Adrenal gland (tissue), 12 donors: ENCODE results near the gene DYNLT2B. TPM values are rescaled to one million over a fixed set of nuclear protein-coding genes. Genes with fewer than 3 reads are reported as not detected.
"Not testable (repeated sequence)": the region's sequence is repeated elsewhere in the genome, so short reads cannot be mapped to it uniquely, and the experiment has no call there.

Experiments
- DNase-seq, 7 donors: peaks; one replicate each; pipeline ENCODE4 v3.0.0-alpha.2; 2019 to 2020
- H3K27ac ChIP-seq, 5 donors: fragments of 200-600 bp; sonication (generic) in 4 of 5; 1 replicate in 3 of 5; 2 replicates in 2 of 5; pipeline versions ENCODE4 v1.5.1 to v1.8.0; 2016 to 2020; ENCODE audit warnings: mild to moderate bottlenecking in 1 of 5
- H3K27me3 ChIP-seq: fragments of 200-600 bp; 2 replicates; pipeline ENCODE4 v1.8.0; 2021
- H3K36me3 ChIP-seq, 2 donors: fragments of 200-600 bp; replicated peaks in 1 of 2; 1 replicate in 1 of 2; 2 replicates in 1 of 2; pipeline versions ENCODE4 v1.5.1 to v1.8.0; 2018 to 2022
- H3K4me1 ChIP-seq, 2 donors: fragments of 200-600 bp; replicated peaks in 1 of 2; 1 replicate in 1 of 2; 2 replicates in 1 of 2; pipeline versions ENCODE4 v1.5.1 to v1.8.0; 2018 to 2021
- H3K4me3 ChIP-seq, 4 donors: fragments of 200-600 bp; sonication (generic) in 3 of 4; one replicate each; pipeline ENCODE4 v1.5.1; 2016 to 2018
- H3K9me3 ChIP-seq, 3 donors: fragments of 200-600 bp; sonication (generic) in 1 of 3; replicated peaks in 1 of 3; 1 replicate in 2 of 3; 2 replicates in 1 of 3; pipeline versions ENCODE4 v1.5.1 to v1.8.0; 2016 to 2021
- POLR2A ChIP-seq, 2 donors: fragments of 450-650 bp; IDR thresholded peaks; one replicate each; pipeline ENCODE4 v1.6.1; 2017; ENCODE audit warnings: antibody characterized with exemption in 2 of 2, mild to moderate bottlenecking in 2 of 2, moderate library complexity in 1 of 2
- WGBS, 4 donors: extraction: QIAGEN DNeasy Blood & Tissue Kit in 2 of 4; methylation state at CpG; one replicate each; pipeline versions ENCODE4 v1.1.5 to v1.1.7; 2013 to 2017; 5-methylcytosine and 5-hydroxymethylcytosine counted together
- intact Hi-C, 2 donors: fragments of 100-400 bp; cut with DNase I; formaldehyde crosslinking; loops; one replicate each; pipeline versions ENCODE4 v1.14.1 to v1.15.0; 2022 to 2023
- polyA plus RNA-seq, 3 donors: library from polyadenylated mRNA; stranded (reverse); fragments of 200-250 nt in 2 of 3; fragments of 350-450 nt in 1 of 3; fragmentation: Illumina TruSeq in 1 of 3; extraction: RNeasy Lipid Tissue Mini Kit (QIAGEN cat#74804) in 1 of 3; gene quantifications; one replicate each; pipeline ENCODE4 v1.2.3, GENCODE V29; 2013 to 2014
- total RNA-seq, 9 donors: library from RNA; depleted of rRNA in 4 of 9; stranded (reverse); fragments of >200 nt in 4 of 9; fragments of 120-200 nt in 1 of 9; fragmentation: NEBNext Ultra II Directional in 1 of 9; extraction: Animal tissue kit (Norgen Biotek cat#: 25700) in 1 of 9; gene quantifications; one replicate each; pipeline versions ENCODE4 v1.1.0 to v1.2.4, GENCODE V29; 2013 to 2023
- TF ChIP-seq, protein P1 (sequence below), 6 experiments: fragments of 450-650 bp in 4 of 6; fragments of 200-600 bp in 2 of 6; sonication (generic) in 1 of 6; IDR thresholded peaks; 1 replicate in 5 of 6; 2 replicates in 1 of 6; pipeline versions ENCODE4 v1.5.1 to v1.8.0; 2016 to 2021; ENCODE audit warnings: antibody characterized with exemption in 6 of 6, mild to moderate bottlenecking in 2 of 6, moderate library complexity in 1 of 6
- donor health status: healthy with polysubstance abuse.
- donor health status: Bipolar disorder and iron deficiency.
- donor health status: DM: yes; HTN: yes; CAD: no.
- donor health status: DM: no; HTN: no; CAD: no.
- donor health status: DM: no; HTN: no; CAD: no.
- donor health status: DM: yes; HTN: yes; CAD: no.

Gene DYNLT2B
- total and polyA plus RNA-seq, 12 donors, result 3.4 to 34.5 (median 11.5) TPM

- Histone ChIP-seq H3K4me3 (no peak overlapping the region), H3K36me3 (no peaks in the 10 kb centered on the region), H3K27me3 (no peaks in the 10 kb centered on the region), H3K9me3 (no peaks in the 10 kb centered on the region), H3K4me1 (no peaks in the 10 kb centered on the region), H3K27ac (no peak overlapping the region)
- WGBS, 4 donors, result 74 to 90% (median 82%) methylated on average over 11 of the region's 11 CpGs
- TF ChIP-seq, protein P1, sequence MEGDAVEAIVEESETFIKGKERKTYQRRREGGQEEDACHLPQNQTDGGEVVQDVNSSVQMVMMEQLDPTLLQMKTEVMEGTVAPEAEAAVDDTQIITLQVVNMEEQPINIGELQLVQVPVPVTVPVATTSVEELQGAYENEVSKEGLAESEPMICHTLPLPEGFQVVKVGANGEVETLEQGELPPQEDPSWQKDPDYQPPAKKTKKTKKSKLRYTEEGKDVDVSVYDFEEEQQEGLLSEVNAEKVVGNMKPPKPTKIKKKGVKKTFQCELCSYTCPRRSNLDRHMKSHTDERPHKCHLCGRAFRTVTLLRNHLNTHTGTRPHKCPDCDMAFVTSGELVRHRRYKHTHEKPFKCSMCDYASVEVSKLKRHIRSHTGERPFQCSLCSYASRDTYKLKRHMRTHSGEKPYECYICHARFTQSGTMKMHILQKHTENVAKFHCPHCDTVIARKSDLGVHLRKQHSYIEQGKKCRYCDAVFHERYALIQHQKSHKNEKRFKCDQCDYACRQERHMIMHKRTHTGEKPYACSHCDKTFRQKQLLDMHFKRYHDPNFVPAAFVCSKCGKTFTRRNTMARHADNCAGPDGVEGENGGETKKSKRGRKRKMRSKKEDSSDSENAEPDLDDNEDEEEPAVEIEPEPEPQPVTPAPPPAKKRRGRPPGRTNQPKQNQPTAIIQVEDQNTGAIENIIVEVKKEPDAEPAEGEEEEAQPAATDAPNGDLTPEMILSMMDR (IDR thresholded peaks at IDR 0.05), result no peak
- TF ChIP-seq POLR2A (IDR thresholded peaks at IDR 0.05), result no peak
- intact Hi-C loops, result no loop called here
- peak in 1 of 7 donors; percentile 22 for DNase-seq
Observed at GRCh38 chr3:196321162-196321561, 3.1 kb upstream of the DYNLT2B start.

DNA sequence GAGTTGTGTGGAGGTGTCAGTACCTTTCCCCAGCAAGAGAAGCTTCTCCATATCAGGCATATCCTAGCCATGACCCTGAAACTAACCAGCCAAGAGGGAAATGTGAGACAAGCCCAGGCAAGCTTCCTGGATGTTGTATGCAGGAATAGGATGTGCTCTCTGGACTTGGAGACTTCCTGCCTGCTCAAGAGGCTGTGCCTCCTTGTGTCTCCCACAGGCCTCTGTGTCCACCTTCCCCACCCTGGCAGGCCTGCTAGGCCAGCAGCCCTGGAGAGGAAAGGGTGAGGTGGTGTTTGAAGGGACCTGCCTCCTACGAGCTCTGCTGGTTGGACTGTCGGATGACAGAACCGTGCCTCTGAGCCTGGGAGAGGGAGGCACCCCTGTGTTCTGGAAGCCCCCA lies 2.1 kb upstream of the DYNLT2B start:
- H3K9me3 ChIP-seq, result no peaks in the 10 kb centered on the region
- no peaks in the 10 kb centered on the region for H3K36me3 ChIP-seq
- no peak for TF ChIP-seq POLR2A (IDR thresholded peaks at IDR 0.05)
- WGBS, 4 donors, result 65 to 93% (median 87%) methylated on average over 3 of the region's 3 CpGs; no CpG with 5 or more reads in 1 of the 4 donors
- H3K4me3 ChIP-seq, result no peak overlapping the region
- H3K27ac ChIP-seq, result no peak overlapping the region
- intact Hi-C loops, result no loop called here
- DNase-seq, result no peak
- no peaks in the 10 kb centered on the region for H3K27me3 ChIP-seq
- no peaks in the 10 kb centered on the region for H3K4me1 ChIP-seq

DNA sequence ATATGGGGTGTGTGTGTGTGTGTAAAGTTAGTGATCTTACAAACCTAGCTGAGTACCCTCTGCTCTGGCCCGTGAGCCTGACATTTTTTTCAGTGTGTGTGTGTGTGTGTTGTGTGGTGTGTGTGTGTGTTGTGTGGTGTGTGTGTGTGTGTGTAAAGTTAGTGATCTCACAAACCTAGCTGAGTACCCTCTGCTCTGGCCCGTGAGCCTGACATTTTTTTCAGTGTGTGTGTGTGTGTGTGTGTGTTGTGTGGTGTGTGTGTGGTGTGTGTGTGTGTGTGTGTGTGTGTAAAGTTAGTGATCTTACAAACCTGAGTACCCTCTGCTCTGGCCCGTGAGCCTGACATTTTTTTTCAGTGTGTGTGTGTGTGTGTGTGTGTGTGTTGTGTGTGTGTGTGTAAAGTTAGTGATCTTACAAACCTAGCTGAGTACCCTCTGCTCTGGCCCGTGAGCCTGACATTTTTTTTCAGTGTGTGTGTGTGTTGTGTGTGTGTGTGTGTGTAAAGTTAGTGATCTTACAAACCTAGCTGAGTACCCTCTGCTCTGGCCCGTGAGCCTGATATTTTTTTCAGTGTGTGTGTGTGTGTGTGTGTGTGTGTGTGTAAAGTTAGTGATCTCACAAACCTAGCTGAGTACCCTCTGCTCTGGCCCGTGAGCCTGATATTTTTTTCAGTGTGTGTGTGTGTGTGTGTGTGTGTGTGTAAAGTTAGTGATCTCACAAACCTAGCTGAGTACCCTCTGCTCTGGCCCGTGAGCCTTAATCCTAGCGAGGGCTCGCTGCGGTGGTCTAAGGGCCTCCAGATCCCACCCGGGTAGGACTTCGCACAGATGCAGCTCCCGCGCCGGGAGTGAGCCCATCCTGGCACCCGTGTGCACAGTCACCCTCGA lies 997 bp downstream of the DYNLT2B start:
- DNase-seq, intact Hi-C loops, H3K27me3 ChIP-seq, H3K36me3 ChIP-seq, H3K9me3 ChIP-seq, H3K4me1 ChIP-seq: not testable (repeated sequence)
- Histone ChIP-seq H3K4me3 (peak overlapping the region; percentile 60 to 86 (median 80)), H3K27ac (peak overlapping the region in 4 of 5 donors; percentile 77 to 91 (median 89))
- WGBS, 4 donors, result 11 to 31% (median 16%) methylated on average over 5 to 16 of the region's 17 CpGs

GRCh38 chr3:196315821-196316220 lies 2.2 kb downstream of the DYNLT2B start:
- TF ChIP-seq, protein P1 (IDR thresholded peaks at IDR 0.05), result no peak
- TF ChIP-seq POLR2A (IDR thresholded peaks at IDR 0.05), result no peak
- Histone ChIP-seq H3K9me3 (no peaks in the 10 kb centered on the region), H3K4me3 (no peak overlapping the region), H3K27me3 (no peaks in the 10 kb centered on the region), H3K4me1 (no peaks in the 10 kb centered on the region), H3K27ac (no peak overlapping the region), H3K36me3 (no peaks in the 10 kb centered on the region)
- intact Hi-C loops, result no loop called here
- no peak for DNase-seq
- 95 to 100% (median 98%) methylated on average over 1 of the region's 1 CpG for WGBS, 4 donors

DNA sequence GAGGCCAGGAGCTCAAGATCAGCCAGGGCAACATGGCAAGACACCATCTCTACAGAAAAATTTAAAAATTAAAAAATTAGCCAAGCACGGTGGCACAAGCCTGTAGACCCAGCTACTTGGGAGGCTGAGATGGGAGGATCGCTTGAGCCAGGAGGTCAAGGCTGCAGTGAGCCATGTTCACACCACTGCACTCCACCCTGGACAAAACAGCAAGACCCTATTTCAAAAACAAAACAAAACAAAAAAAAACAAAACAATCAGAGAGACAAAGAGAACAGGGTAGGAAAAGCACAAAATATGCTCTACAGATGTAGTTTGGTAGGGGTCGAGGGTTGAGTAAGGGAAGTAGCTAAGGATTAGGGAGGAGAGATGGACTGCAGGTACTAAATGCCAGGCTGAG lies 3.4 kb downstream of the DYNLT2B start:
- Histone ChIP-seq H3K27ac (no peak overlapping the region), H3K4me1 (no peaks in the 10 kb centered on the region), H3K4me3 (no peak overlapping the region), H3K27me3 (no peaks in the 10 kb centered on the region), H3K9me3 (no peaks in the 10 kb centered on the region), H3K36me3 (no peaks in the 10 kb centered on the region)
- intact Hi-C loops, result no loop called here
- DNase-seq, result no peak
- TF ChIP-seq POLR2A (IDR thresholded peaks at IDR 0.05), result no peak
- TF ChIP-seq, protein P1 (IDR thresholded peaks at IDR 0.05), result no peak
- WGBS, 4 donors, result 93 to 98% (median 95%) methylated on average over 3 of the region's 3 CpGs

- H3K4me3 ChIP-seq, intact Hi-C loops, H3K9me3 ChIP-seq, H3K36me3 ChIP-seq, DNase-seq, H3K4me1 ChIP-seq, H3K27ac ChIP-seq, H3K27me3 ChIP-seq: not testable (repeated sequence)
- WGBS, 4 donors, result 85 to 93% (median 87%) methylated on average over 7 of the region's 7 CpGs
Observed at GRCh38 chr3:196314086-196314485, 4.0 kb downstream of the DYNLT2B start.

GRCh38 chr3:196302960-196303359 lies 15.1 kb downstream of the DYNLT2B start:
- intact Hi-C loops, H3K4me1 ChIP-seq, DNase-seq, H3K27me3 ChIP-seq, H3K9me3 ChIP-seq, H3K36me3 ChIP-seq, H3K27ac ChIP-seq, H3K4me3 ChIP-seq: not testable (repeated sequence)
- WGBS, 4 donors, result 78 to 96% (median 90%) methylated on average over 6 to 8 of the region's 8 CpGs

GRCh38 chr3:196302551-196302950 lies 15.5 kb downstream of the DYNLT2B start:
- DNase-seq, H3K9me3 ChIP-seq, H3K27me3 ChIP-seq, H3K4me3 ChIP-seq, H3K4me1 ChIP-seq, intact Hi-C loops, H3K27ac ChIP-seq, H3K36me3 ChIP-seq: not testable (repeated sequence)
- WGBS, 4 donors, result 68 to 86% (median 78%) methylated on average over 5 to 8 of the region's 10 CpGs
